ENCODE data around the gene MS4A10. TPM values are rescaled to one million over a fixed set of nuclear protein-coding genes. Genes with fewer than 3 reads are reported as not detected.

Gene MS4A10
- total and polyA plus RNA-seq, 3 experiments from 2014 or later, result not detected

- peaks cover 0 to 3% of the 10 kb centered on the region in 2 donors for H3K27me3 Mint-ChIP-seq
- Histone ChIP-seq H3K27ac (ENCODE audit: low read depth, low read length) (no peak overlapping the region), H3K36me3 (ENCODE audit: insufficient read depth, low read length) (no peaks in the 10 kb centered on the region), H3K9me3 (ENCODE audit: low read length) (no peaks in the 10 kb centered on the region), H3K27me3 (ENCODE audit: insufficient read depth, low read length, poor library complexity, severe bottlenecking) (no peaks in the 10 kb centered on the region), H3K4me1 (ENCODE audit: insufficient read depth, low read length) (no peaks in the 10 kb centered on the region), H3K4me3 (ENCODE audit: low read length) (no peak overlapping the region)
- H3K4me1 Mint-ChIP-seq, result no peaks in the 10 kb centered on the region
- ChIA-PET POLR2A (no interaction called here), CTCF (no interaction called here)
- peak overlapping the region in 1 of 8 donors; percentile 39 for H3K27ac Mint-ChIP-seq
- DNase-seq, result no peak
- no peaks in the 10 kb centered on the region for H3K9me3 Mint-ChIP-seq
- H3K36me3 Mint-ChIP-seq, result no peaks in the 10 kb centered on the region
- H3K4me3 Mint-ChIP-seq, result no peak overlapping the region
These were observed 7.4 kb downstream of the MS4A10 start for GRCh38 chr11:60792521-60792920.

DNA sequence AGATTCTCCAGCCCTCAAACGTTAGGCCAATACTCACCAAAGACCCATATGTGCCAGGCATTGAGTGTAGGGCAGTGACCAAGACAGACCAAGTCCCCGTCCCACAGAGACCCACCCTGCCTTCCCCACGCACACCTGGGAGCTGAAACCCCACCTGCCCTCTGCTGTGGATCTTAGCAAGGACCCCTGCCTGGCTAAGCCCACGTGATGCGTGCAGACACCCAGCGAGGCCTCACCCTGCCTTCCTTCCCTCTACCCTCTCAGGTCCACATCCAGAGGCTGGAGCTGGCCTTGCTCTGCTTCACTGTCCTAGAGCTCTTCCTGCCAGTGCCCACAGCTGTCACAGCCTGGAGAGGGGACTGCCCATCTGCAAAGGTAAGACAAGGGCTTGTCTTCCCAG is 10.2 kb downstream of the MS4A10 start:
- H3K27ac Mint-ChIP-seq, result no peak overlapping the region
- CTCF ChIA-PET, result interaction anchor here (1.2 kb wide), 1 partner anchor 20 kb away, joined by 3 read pairs; no protein-coding TSS in a partner anchor

GRCh38 chr11:60797846-60798630 is 12.9 kb downstream of the MS4A10 start:
- H3K4me3 Mint-ChIP-seq, result no peak overlapping the region
- no peaks in the 10 kb centered on the region for H3K9me3 Mint-ChIP-seq
- H3K27me3 ChIP-seq (ENCODE audit: insufficient read depth, low read length, poor library complexity, severe bottlenecking), result no peaks in the 10 kb centered on the region
- no peak for DNase-seq
- H3K27me3 Mint-ChIP-seq, result peaks cover 7 to 10% of the 10 kb centered on the region in 2 donors
- no peak overlapping the region for H3K27ac ChIP-seq (ENCODE audit: low read depth, low read length)
- H3K4me1 ChIP-seq (ENCODE audit: insufficient read depth, low read length), result no peaks in the 10 kb centered on the region
- ChIA-PET CTCF (no interaction called here), POLR2A (no interaction called here)
- no peak overlapping the region for H3K27ac Mint-ChIP-seq
- no peaks in the 10 kb centered on the region for H3K9me3 ChIP-seq (ENCODE audit: low read length)
- no peak overlapping the region for H3K4me3 ChIP-seq (ENCODE audit: low read length)
- no peaks in the 10 kb centered on the region for H3K4me1 Mint-ChIP-seq
- H3K36me3 Mint-ChIP-seq, result no peaks in the 10 kb centered on the region
- H3K36me3 ChIP-seq (ENCODE audit: insufficient read depth, low read length), result no peaks in the 10 kb centered on the region

More for the DNA sequence above, 10.2 kb downstream of the MS4A10 start:
- Histone ChIP-seq H3K27ac (ENCODE audit: low read depth, low read length) (no peak overlapping the region), H3K4me3 (ENCODE audit: low read length) (no peak overlapping the region), H3K9me3 (ENCODE audit: low read length) (no peaks in the 10 kb centered on the region), H3K27me3 (ENCODE audit: insufficient read depth, low read length, poor library complexity, severe bottlenecking) (no peaks in the 10 kb centered on the region), H3K36me3 (ENCODE audit: insufficient read depth, low read length) (no peaks in the 10 kb centered on the region), H3K4me1 (ENCODE audit: insufficient read depth, low read length) (no peaks in the 10 kb centered on the region)
- no peak for DNase-seq
- Mint-ChIP-seq H3K9me3 (no peaks in the 10 kb centered on the region), H3K4me3 (no peak overlapping the region), H3K4me1 (no peaks in the 10 kb centered on the region), H3K27me3 (peaks cover 0 to 3% of the 10 kb centered on the region in 2 donors), H3K36me3 (no peaks in the 10 kb centered on the region)
- POLR2A ChIA-PET, result no interaction called here

GRCh38 chr11:60798631-60799030 is 13.5 kb downstream of the MS4A10 start:
- Histone ChIP-seq H3K27me3 (ENCODE audit: insufficient read depth, low read length, poor library complexity, severe bottlenecking) (no peaks in the 10 kb centered on the region), H3K4me3 (ENCODE audit: low read length) (no peak overlapping the region), H3K4me1 (ENCODE audit: insufficient read depth, low read length) (no peaks in the 10 kb centered on the region), H3K36me3 (ENCODE audit: insufficient read depth, low read length) (no peaks in the 10 kb centered on the region), H3K27ac (ENCODE audit: low read depth, low read length) (no peak overlapping the region), H3K9me3 (ENCODE audit: low read length) (no peaks in the 10 kb centered on the region)
- Mint-ChIP-seq H3K4me1 (no peaks in the 10 kb centered on the region), H3K9me3 (no peaks in the 10 kb centered on the region), H3K36me3 (no peaks in the 10 kb centered on the region), H3K27ac (no peak overlapping the region), H3K4me3 (no peak overlapping the region), H3K27me3 (peaks cover 5 to 10% of the 10 kb centered on the region in 2 donors)
- DNase-seq, result no peak
- ChIA-PET POLR2A (no interaction called here), CTCF (no interaction called here)

DNA sequence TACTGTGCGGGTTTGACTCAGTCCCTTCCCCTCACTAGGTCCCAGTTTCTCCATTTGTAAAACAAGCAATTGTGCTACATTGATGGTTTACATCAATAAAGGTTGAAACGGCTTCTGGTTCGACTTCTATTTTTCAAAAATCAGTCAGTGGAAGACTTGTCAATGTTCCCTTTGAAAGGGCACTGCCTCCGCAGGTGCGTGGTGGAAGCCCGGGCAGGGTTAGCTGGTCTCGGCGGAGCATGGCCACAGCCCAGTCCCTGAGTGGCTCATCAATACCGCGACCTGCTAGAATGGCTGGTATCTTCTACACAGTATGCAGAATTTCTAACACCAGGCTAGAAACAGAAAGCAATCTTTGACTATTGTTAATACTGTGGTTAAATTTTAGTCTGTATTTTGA is 16.1 kb downstream of the MS4A10 start:
- ChIA-PET POLR2A (no interaction called here), CTCF (no interaction called here)
- Histone ChIP-seq H3K4me1 (ENCODE audit: insufficient read depth, low read length) (no peaks in the 10 kb centered on the region), H3K4me3 (ENCODE audit: low read length) (no peak overlapping the region), H3K27me3 (ENCODE audit: insufficient read depth, low read length, poor library complexity, severe bottlenecking) (no peaks in the 10 kb centered on the region), H3K36me3 (ENCODE audit: insufficient read depth, low read length) (no peaks in the 10 kb centered on the region), H3K27ac (ENCODE audit: low read depth, low read length) (no peak overlapping the region), H3K9me3 (ENCODE audit: low read length) (no peaks in the 10 kb centered on the region)
- Mint-ChIP-seq H3K27ac (no peak overlapping the region), H3K36me3 (no peaks in the 10 kb centered on the region), H3K9me3 (no peaks in the 10 kb centered on the region), H3K27me3 (peaks cover 6 to 19% of the 10 kb centered on the region in 2 donors), H3K4me1 (no peaks in the 10 kb centered on the region), H3K4me3 (no peak overlapping the region)
- no peak for DNase-seq

DNA sequence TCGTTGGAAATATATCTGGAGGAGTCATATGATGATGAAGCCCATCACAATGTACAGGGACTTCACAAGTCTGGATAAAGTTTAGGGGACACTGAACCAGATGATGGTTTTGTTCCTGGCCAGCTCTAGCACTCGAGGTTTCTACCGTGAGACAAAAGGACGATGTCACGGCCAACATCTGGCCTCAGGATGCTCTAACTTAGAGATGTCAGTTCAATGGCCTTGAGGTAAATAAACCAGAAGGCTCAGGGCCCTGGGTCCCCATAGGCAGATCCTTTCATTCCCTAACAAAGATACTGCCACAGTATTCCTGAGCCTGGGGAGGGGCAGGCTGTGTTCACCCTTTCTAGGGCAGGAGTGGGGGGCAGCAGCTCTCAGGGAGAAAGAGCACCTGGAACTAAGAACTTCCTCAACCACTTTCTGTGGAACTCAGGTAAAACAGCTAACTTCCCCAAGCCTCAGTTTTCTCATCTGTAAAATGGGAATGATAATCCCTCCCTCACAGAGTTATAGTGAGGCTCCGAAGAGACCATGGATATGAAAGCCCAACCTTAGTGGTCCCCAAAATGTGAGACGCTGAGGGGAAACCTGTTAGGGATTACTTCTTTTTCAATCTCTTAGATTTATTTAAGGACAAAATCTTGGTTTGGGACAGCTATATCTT is 18.3 kb downstream of the MS4A10 start:
- no peaks in the 10 kb centered on the region for H3K9me3 Mint-ChIP-seq
- no peak overlapping the region for H3K4me3 Mint-ChIP-seq
- Histone ChIP-seq H3K27ac (ENCODE audit: low read depth, low read length) (no peak overlapping the region), H3K4me3 (ENCODE audit: low read length) (no peak overlapping the region), H3K4me1 (ENCODE audit: insufficient read depth, low read length) (no peaks in the 10 kb centered on the region), H3K36me3 (ENCODE audit: insufficient read depth, low read length) (no peaks in the 10 kb centered on the region), H3K9me3 (ENCODE audit: low read length) (no peaks in the 10 kb centered on the region), H3K27me3 (ENCODE audit: insufficient read depth, low read length, poor library complexity, severe bottlenecking) (no peaks in the 10 kb centered on the region)
- CTCF ChIA-PET, result no interaction called here
- peaks cover 6 to 25% of the 10 kb centered on the region in 2 donors for H3K27me3 Mint-ChIP-seq
- POLR2A ChIA-PET, result no interaction called here
- H3K27ac Mint-ChIP-seq, result no peak overlapping the region
- no peaks in the 10 kb centered on the region for H3K36me3 Mint-ChIP-seq
- DNase-seq, result no peak
- no peaks in the 10 kb centered on the region for H3K4me1 Mint-ChIP-seq

DNA sequence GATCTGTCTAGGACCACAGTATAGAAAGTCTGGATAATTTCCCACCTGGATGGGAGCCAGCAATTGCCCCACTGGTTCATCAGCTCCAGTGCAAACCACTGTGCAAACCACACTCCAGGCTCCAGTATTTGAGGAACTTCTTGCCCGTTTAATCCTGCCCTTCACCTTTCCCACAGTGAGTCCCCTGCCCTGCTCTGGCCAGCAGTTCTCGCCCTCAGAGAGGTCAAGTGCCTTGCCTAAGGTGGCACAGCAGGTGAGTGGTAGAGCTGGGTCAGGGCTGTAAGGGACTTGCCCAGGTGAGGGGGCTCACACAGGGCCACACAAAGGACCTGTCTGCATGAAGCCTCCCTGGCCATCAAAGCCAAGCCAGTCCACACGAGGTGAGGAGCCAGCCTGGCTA is 24.1 kb downstream of the MS4A10 start:
- H3K4me1 ChIP-seq (ENCODE audit: insufficient read depth, low read length), result no peaks in the 10 kb centered on the region
- CTCF ChIA-PET, result no interaction called here
- no peaks in the 10 kb centered on the region for H3K36me3 ChIP-seq (ENCODE audit: insufficient read depth, low read length)
- Mint-ChIP-seq H3K27ac (no peak overlapping the region), H3K4me3 (no peak overlapping the region), H3K9me3 (peaks cover 0 to 7% (median 4%) of the 10 kb centered on the region in 5 donors), H3K4me1 (no peaks in the 10 kb centered on the region), H3K27me3 (peaks cover 10 to 46% of the 10 kb centered on the region in 2 donors), H3K36me3 (peaks cover 0 to 7% (median 0%) of the 10 kb centered on the region in 3 donors)
- H3K9me3 ChIP-seq (ENCODE audit: low read length), result no peaks in the 10 kb centered on the region
- POLR2A ChIA-PET, result no interaction called here
- no peak for DNase-seq
- no peak overlapping the region for H3K4me3 ChIP-seq (ENCODE audit: low read length)
- no peaks in the 10 kb centered on the region for H3K27me3 ChIP-seq (ENCODE audit: insufficient read depth, low read length, poor library complexity, severe bottlenecking)
- no peak overlapping the region for H3K27ac ChIP-seq (ENCODE audit: low read depth, low read length)

- Histone ChIP-seq H3K27ac (ENCODE audit: low read depth, low read length) (no peak overlapping the region), H3K36me3 (ENCODE audit: insufficient read depth, low read length) (no peaks in the 10 kb centered on the region), H3K27me3 (ENCODE audit: insufficient read depth, low read length, poor library complexity, severe bottlenecking) (no peaks in the 10 kb centered on the region), H3K9me3 (ENCODE audit: low read length) (no peaks in the 10 kb centered on the region), H3K4me1 (ENCODE audit: insufficient read depth, low read length) (no peaks in the 10 kb centered on the region), H3K4me3 (ENCODE audit: low read length) (no peak overlapping the region)
- H3K27me3 Mint-ChIP-seq, result peaks cover 10 to 46% of the 10 kb centered on the region in 2 donors
- DNase-seq, result no peak
- H3K4me1 Mint-ChIP-seq, result no peaks in the 10 kb centered on the region
- peaks cover 0 to 7% (median 0%) of the 10 kb centered on the region in 3 donors for H3K36me3 Mint-ChIP-seq
- ChIA-PET CTCF (no interaction called here), POLR2A (no interaction called here)
- H3K27ac Mint-ChIP-seq, result no peak overlapping the region
- H3K9me3 Mint-ChIP-seq, result peaks cover 0 to 8% (median 4%) of the 10 kb centered on the region in 5 donors
- H3K4me3 Mint-ChIP-seq, result no peak overlapping the region
These were observed 24.6 kb downstream of the MS4A10 start for GRCh38 chr11:60809691-60810090.
